ENCODE measurements around the gene PLCB1.
A peak's percentile ranks its signal among the peaks of the same experiment; 100 is the strongest.

GRCh38 chr20:8131598-8132483, at the start of gene PLCB1:
- TF ChIP-seq CTCF (IDR thresholded peaks at IDR 0.05) (peak in 5 of 6 experiments; percentile 51 to 75 (median 66)), POLR2A (IDR thresholded peaks at IDR 0.05) (no peak)

Data from Peyer's patch (tissue), 4 donors.